ENCODE measurements around the gene ACTR6. TPM values are rescaled to one million over a fixed set of nuclear protein-coding genes. Genes with fewer than 3 reads are reported as not detected.

ACTR6 gene
- total and polyA plus RNA-seq, 3 donors from 2014 or later = 11.4 to 38.1 (median 17.6) TPM

- Histone ChIP-seq H3K36me3 (ENCODE audit: low read depth, missing control alignments) (no peaks in the 10 kb centered on the region), H3K4me3 (no peak overlapping the region), H3K4me1 (peaks cover 14% of the 10 kb centered on the region), H3K9me3 (no peaks in the 10 kb centered on the region), H3K27me3 (no peaks in the 10 kb centered on the region), H3K27ac (no peak overlapping the region)
- intact Hi-C loops (cut with DNase I; ENCODE audit: low total_unique reads) = no loop called here
- TF ChIP-seq CTCF (IDR thresholded peaks at IDR 0.05) = no peak
- TF ChIP-seq POLR2A (IDR thresholded peaks at IDR 0.05) = no peak
- no peak for DNase-seq
- 87 to 89% methylated on average over 8 of the region's 8 CpGs for WGBS, 2 donors
Measured at GRCh38 chr12:100184549-100185145, 16.0 kb upstream of the ACTR6 start.

GRCh38 chr12:100185361-100185894 lies 15.2 kb upstream of the ACTR6 start:
- 55 to 66% methylated on average over 5 of the region's 5 CpGs for WGBS, 2 donors
- TF ChIP-seq CTCF (IDR thresholded peaks at IDR 0.05) (no peak), POLR2A (IDR thresholded peaks at IDR 0.05) (no peak)
- H3K27me3 ChIP-seq = no peaks in the 10 kb centered on the region
- H3K36me3 ChIP-seq (ENCODE audit: low read depth, missing control alignments) = no peaks in the 10 kb centered on the region
- no peak overlapping the region for H3K27ac ChIP-seq
- H3K4me3 ChIP-seq = no peak overlapping the region
- peaks cover 14% of the 10 kb centered on the region for H3K4me1 ChIP-seq
- intact Hi-C loops (cut with DNase I; ENCODE audit: low total_unique reads) = no loop called here
- H3K9me3 ChIP-seq = no peaks in the 10 kb centered on the region
- no peak for DNase-seq

- Histone ChIP-seq H3K36me3 (ENCODE audit: low read depth, missing control alignments) (no peaks in the 10 kb centered on the region), H3K4me3 (no peak overlapping the region), H3K4me1 (peaks cover 14% of the 10 kb centered on the region), H3K27ac (no peak overlapping the region), H3K27me3 (no peaks in the 10 kb centered on the region), H3K9me3 (no peaks in the 10 kb centered on the region)
- intact Hi-C loops (cut with DNase I; ENCODE audit: low total_unique reads) = no loop called here
- TF ChIP-seq POLR2A (IDR thresholded peaks at IDR 0.05) (no peak), CTCF (IDR thresholded peaks at IDR 0.05) (no peak)
- no peak for DNase-seq
- WGBS, 2 donors = 32 to 37% methylated on average over 6 of the region's 6 CpGs
Measured at GRCh38 chr12:100186071-100186470, 14.5 kb upstream of the ACTR6 start.

GRCh38 chr12:100187068-100187467 lies 13.5 kb upstream of the ACTR6 start:
- DNase-seq = no peak
- H3K36me3 ChIP-seq (ENCODE audit: low read depth, missing control alignments) = no peaks in the 10 kb centered on the region
- WGBS, 2 donors = 88 to 93% methylated on average over 3 to 5 of the region's 5 CpGs
- intact Hi-C loops (cut with DNase I; ENCODE audit: low total_unique reads) = no loop called here
- no peaks in the 10 kb centered on the region for H3K9me3 ChIP-seq
- H3K27me3 ChIP-seq = no peaks in the 10 kb centered on the region
- TF ChIP-seq POLR2A (IDR thresholded peaks at IDR 0.05) = no peak
- no peak for TF ChIP-seq CTCF (IDR thresholded peaks at IDR 0.05)
- H3K4me3 ChIP-seq = no peak overlapping the region
- peaks cover 14% of the 10 kb centered on the region for H3K4me1 ChIP-seq
- H3K27ac ChIP-seq = no peak overlapping the region

Data from testis (tissue), 3 donors.